HG02840 (cell line): Measurements from ENCODE around the gene MRPL54.
"Not testable (repeated sequence)": the region's sequence is repeated elsewhere in the genome, so short reads cannot be mapped to it uniquely, and the experiment has no call there.

Experiments used
- ATAC-seq: cut with Tn5 transposase; IDR thresholded peaks from one replicate; pipeline ENCODE4 v1.9.1; 2021; ENCODE audit warnings: mild to moderate bottlenecking, moderate library complexity, moderate number of reproducible peaks; ENCODE audit not compliant: unreplicated experiment, low FRiP score

MRPL54 gene

GRCh38 chr19:3807131-3807480, 44.6 kb downstream of the MRPL54 start:
- ATAC-seq, result no peak

GRCh38 chr19:3807574-3808354, 45.3 kb downstream of the MRPL54 start:
- ATAC-seq, result no peak

- ATAC-seq, result no peak
These were observed 46.1 kb downstream of the MRPL54 start for GRCh38 chr19:3808420-3809143.

- no peak for ATAC-seq
These were observed 47.6 kb downstream of the MRPL54 start for GRCh38 chr19:3809881-3810707.

GRCh38 chr19:3810708-3811355, 48.4 kb downstream of the MRPL54 start:
- no peak for ATAC-seq

- no peak for ATAC-seq
These were observed 51.3 kb downstream of the MRPL54 start for GRCh38 chr19:3813473-3814392.

GRCh38 chr19:3814648-3815047, 52.2 kb downstream of the MRPL54 start:
- ATAC-seq, result no peak

- ATAC-seq, result not testable (repeated sequence)
These were observed 53.7 kb downstream of the MRPL54 start for GRCh38 chr19:3816148-3816547.

GRCh38 chr19:3816566-3817218, 54.2 kb downstream of the MRPL54 start:
- no peak for ATAC-seq
